Ovary (tissue), 9 donors: ENCODE data around the gene NEDD4L. TPM values are rescaled to one million over a fixed set of nuclear protein-coding genes. Genes with fewer than 3 reads are reported as not detected.

Experiments used
- DNase-seq, 5 donors: peaks; one replicate each; pipeline ENCODE4 v3.0.0-alpha.2; 2019 to 2020
- H3K27ac ChIP-seq, 2 donors: fragments of 200-600 bp; one replicate each; pipeline versions ENCODE4 v1.5.1 to v1.8.0; 2019 to 2022
- H3K27me3 ChIP-seq: fragments of 200-600 bp; one replicate; pipeline ENCODE4 v1.8.0; 2022
- H3K36me3 ChIP-seq: fragments of 200-600 bp; sonication (generic); one replicate; pipeline ENCODE4 v1.5.1; 2019
- H3K4me1 ChIP-seq: one replicate; pipeline ENCODE4 v1.8.1; 2013; ENCODE audit warnings: mild to moderate bottlenecking, moderate library complexity; ENCODE audit not compliant: insufficient read depth
- H3K4me3 ChIP-seq: fragments of 200-600 bp; sonication (generic); one replicate; pipeline ENCODE4 v1.5.1; 2017
- H3K9me3 ChIP-seq, 2 donors: fragments of 200-600 bp in 1 of 2; sonication (generic) in 1 of 2; one replicate each; pipeline versions ENCODE4 v1.5.1 to v1.8.1; 2013 to 2019; ENCODE audit warnings: mild to moderate bottlenecking in 1 of 2, moderate library complexity in 1 of 2
- CTCF ChIP-seq, 3 donors: fragments of 450-650 bp in 2 of 3; fragments of 200-600 bp in 1 of 3; IDR thresholded peaks; one replicate each; pipeline versions ENCODE4 v1.5.1 to v1.8.0; 2016 to 2022; ENCODE audit warnings: antibody characterized with exemption in 3 of 3, mild to moderate bottlenecking in 1 of 3
- EP300 ChIP-seq: sonication (generic); formaldehyde crosslinking; IDR thresholded peaks from one replicate; pipeline ENCODE4 v1.6.1; 2017; ENCODE audit warnings: antibody characterized with exemption
- POLR2A ChIP-seq: fragments of 450-650 bp; IDR thresholded peaks from one replicate; pipeline ENCODE4 v1.6.1; 2017; ENCODE audit warnings: antibody characterized with exemption, mild to moderate bottlenecking, moderate library complexity
- WGBS, 3 donors: extraction: QIAGEN DNeasy Blood & Tissue Kit in 1 of 3; methylation state at CpG; one replicate each; pipeline versions ENCODE4 v1.1.5 to v1.1.7; 2013 to 2017; 5-methylcytosine and 5-hydroxymethylcytosine counted together
- intact Hi-C, 4 donors: fragments of 100-400 bp; cut with DNase I; formaldehyde crosslinking; loops; one replicate each; pipeline versions ENCODE4 v1.11.0 to v1.15.1; 2022 to 2023
- polyA plus RNA-seq, 2 donors: library from polyadenylated mRNA; stranded (reverse); fragments of 200-250 nt in 1 of 2; fragments of 350-450 nt in 1 of 2; fragmentation: Illumina TruSeq in 1 of 2; extraction: RNeasy Lipid Tissue Mini Kit (QIAGEN cat#74804) in 1 of 2; gene quantifications; one replicate each; pipeline ENCODE4 v1.2.3, GENCODE V29; 2013 to 2014
- total RNA-seq, 7 donors: library from RNA; depleted of rRNA in 2 of 7; stranded (reverse); fragments of >200 nt in 2 of 7; fragmentation: NEBNext Ultra II Directional in 3 of 7; extraction: Animal tissue kit (Norgen Biotek cat#: 25700) in 3 of 7; gene quantifications; one replicate each; pipeline versions ENCODE4 v1.1.0 to v1.2.4, GENCODE V29; 2016 to 2023
- donor health status: DM: no; HTN: no; CAD: no; lungs with moderate emphysema.
- donor health status: DM: no; HTN: no; CAD: no.
- donor health status: Bipolar disorder and iron deficiency.
- donor health status: DM: yes; HTN: yes; CAD: no.
- donor health status: DM: no; HTN: no; CAD: no.
- donor health status: DM: yes; HTN: yes; CAD: no.

NEDD4L gene
- total and polyA plus RNA-seq, 9 donors: 11.0 to 75.2 (median 18.2) TPM

- Histone ChIP-seq H3K9me3 (no peaks in the 10 kb centered on the region), H3K4me3 (no peak overlapping the region), H3K27ac (no peak overlapping the region), H3K36me3 (no peaks in the 10 kb centered on the region), H3K27me3 (no peaks in the 10 kb centered on the region), H3K4me1 (no peaks in the 10 kb centered on the region)
- WGBS, 3 donors: 93 to 97% (median 94%) methylated on average over 10 of the region's 10 CpGs
- TF ChIP-seq POLR2A (no peak), EP300 (no peak)
- DNase-seq: no peak
- intact Hi-C loops: loop anchor here in 1 of 4 donors (5.0 kb wide), 1 partner anchor 37 kb away; no protein-coding TSS in a partner anchor
Measured at GRCh38 chr18:58354791-58355190, 310.8 kb downstream of the NEDD4L start.

GRCh38 chr18:58355243-58355642 lies 311.2 kb downstream of the NEDD4L start:
- Histone ChIP-seq H3K27me3 (no peaks in the 10 kb centered on the region), H3K36me3 (no peaks in the 10 kb centered on the region), H3K4me3 (no peak overlapping the region), H3K4me1 (no peaks in the 10 kb centered on the region), H3K27ac (no peak overlapping the region), H3K9me3 (no peaks in the 10 kb centered on the region)
- intact Hi-C loops: loop anchor here in 1 of 4 donors (5.0 kb wide), 1 partner anchor 38 kb away; no protein-coding TSS in a partner anchor
- DNase-seq: no peak
- no peak for TF ChIP-seq CTCF (IDR thresholded peaks at IDR 0.05)
- TF ChIP-seq POLR2A: no peak
- no peak for TF ChIP-seq EP300
- WGBS, 3 donors: 94 to 95% (median 95%) methylated on average over 8 of the region's 8 CpGs

- Histone ChIP-seq H3K27me3 (no peaks in the 10 kb centered on the region), H3K27ac (no peak overlapping the region), H3K4me1 (peaks cover 3% of the 10 kb centered on the region), H3K9me3 (no peaks in the 10 kb centered on the region), H3K36me3 (no peaks in the 10 kb centered on the region), H3K4me3 (no peak overlapping the region)
- TF ChIP-seq EP300 (no peak), POLR2A (no peak), CTCF (IDR thresholded peaks at IDR 0.05) (no peak)
- WGBS, 3 donors: 92 to 97% (median 94%) methylated on average over 3 of the region's 3 CpGs
- intact Hi-C loops: loop anchor here in 1 of 4 donors (5.0 kb wide), 1 partner anchor 42 kb away; no protein-coding TSS in a partner anchor
- no peak for DNase-seq
Measured at GRCh38 chr18:58359218-58359617, 315.2 kb downstream of the NEDD4L start.

GRCh38 chr18:58359620-58360019 lies 315.6 kb downstream of the NEDD4L start:
- Histone ChIP-seq H3K9me3 (no peaks in the 10 kb centered on the region), H3K4me3 (no peak overlapping the region), H3K4me1 (peaks cover 3% of the 10 kb centered on the region), H3K36me3 (no peaks in the 10 kb centered on the region), H3K27me3 (no peaks in the 10 kb centered on the region), H3K27ac (no peak overlapping the region)
- intact Hi-C loops: loop anchor here in 2 of 4 donors (1.0 to 5.0 kb wide), 2 partner anchors 40 to 42 kb away; no protein-coding TSS in a partner anchor
- TF ChIP-seq EP300: no peak
- TF ChIP-seq CTCF (IDR thresholded peaks at IDR 0.05): no peak
- no peak for TF ChIP-seq POLR2A
- no peak for DNase-seq
- WGBS, 3 donors: 93 to 100% (median 96%) methylated on average over 1 of the region's 1 CpG

- intact Hi-C loops: loop anchor here in 1 of 4 donors (1.0 kb wide), 1 partner anchor 41 kb away; no protein-coding TSS in a partner anchor
- no peaks in the 10 kb centered on the region for H3K9me3 ChIP-seq
- H3K4me3 ChIP-seq: no peak overlapping the region
- H3K4me1 ChIP-seq: peaks cover 3% of the 10 kb centered on the region
- no peaks in the 10 kb centered on the region for H3K36me3 ChIP-seq
- TF ChIP-seq POLR2A: no peak
- TF ChIP-seq CTCF (IDR thresholded peaks at IDR 0.05): no peak
- no peak for TF ChIP-seq EP300
- H3K27me3 ChIP-seq: no peaks in the 10 kb centered on the region
- H3K27ac ChIP-seq: no peak overlapping the region
- no peak for DNase-seq
- 22 to 41% (median 37%) methylated on average over 2 of the region's 2 CpGs for WGBS, 3 donors
Measured at GRCh38 chr18:58360324-58360723, 316.3 kb downstream of the NEDD4L start.
